ENCODE measurements around the gene KCNH5. TPM values are rescaled to one million over a fixed set of nuclear protein-coding genes. Genes with fewer than 3 reads are reported as not detected.

The KCNH5 gene
- total RNA-seq, 2 experiments from 2014 or later: not detected

GRCh38 chr14:62736048-62737043 lies 308.9 kb downstream of the KCNH5 start:
- no peak overlapping the region for H3K27ac Mint-ChIP-seq
- H3K36me3 Mint-ChIP-seq (ENCODE audit: low read depth): no peaks in the 10 kb centered on the region
- H3K9me3 Mint-ChIP-seq: no peaks in the 10 kb centered on the region
- no peak for DNase-seq
- H3K27me3 Mint-ChIP-seq: no peaks in the 10 kb centered on the region
- CTCF ChIA-PET: no interaction called here
- POLR2A ChIA-PET: no interaction called here
- no peak overlapping the region for H3K4me3 Mint-ChIP-seq
- no peaks in the 10 kb centered on the region for H3K4me1 Mint-ChIP-seq

- Mint-ChIP-seq H3K9me3 (no peaks in the 10 kb centered on the region), H3K27ac (no peak overlapping the region), H3K27me3 (no peaks in the 10 kb centered on the region), H3K36me3 (ENCODE audit: low read depth) (no peaks in the 10 kb centered on the region), H3K4me3 (no peak overlapping the region), H3K4me1 (no peaks in the 10 kb centered on the region)
- ChIA-PET CTCF (no interaction called here), POLR2A (no interaction called here)
- DNase-seq: no peak
Measured at GRCh38 chr14:62734831-62735230, 310.4 kb downstream of the KCNH5 start.

- no peaks in the 10 kb centered on the region for H3K36me3 Mint-ChIP-seq (ENCODE audit: low read depth)
- no peaks in the 10 kb centered on the region for H3K27me3 Mint-ChIP-seq
- ChIA-PET POLR2A (interaction anchor here (0.7 kb wide), 1 partner anchor 134 kb away, joined by 3 read pairs; no protein-coding TSS in a partner anchor), CTCF (no interaction called here)
- H3K9me3 Mint-ChIP-seq: peaks cover 6% of the 10 kb centered on the region
- H3K4me1 Mint-ChIP-seq: no peaks in the 10 kb centered on the region
- no peak for DNase-seq
- no peak overlapping the region for H3K27ac Mint-ChIP-seq
- H3K4me3 Mint-ChIP-seq: no peak overlapping the region
Measured at GRCh38 chr14:62722406-62722805, 322.9 kb downstream of the KCNH5 start.

GRCh38 chr14:62718629-62719028 lies 326.6 kb downstream of the KCNH5 start:
- no peaks in the 10 kb centered on the region for H3K36me3 Mint-ChIP-seq (ENCODE audit: low read depth)

GRCh38 chr14:62711351-62712023 lies 333.8 kb downstream of the KCNH5 start:
- no peaks in the 10 kb centered on the region for H3K36me3 Mint-ChIP-seq (ENCODE audit: low read depth)
- POLR2A ChIA-PET: no interaction called here

More at GRCh38 chr14:62718629-62719028, 326.6 kb downstream of the KCNH5 start:
- Mint-ChIP-seq H3K4me1 (no peaks in the 10 kb centered on the region), H3K27me3 (no peaks in the 10 kb centered on the region), H3K27ac (no peak overlapping the region), H3K9me3 (peaks cover 6% of the 10 kb centered on the region), H3K4me3 (no peak overlapping the region)
- ChIA-PET CTCF (no interaction called here), POLR2A (no interaction called here)
- no peak for DNase-seq

GRCh38 chr14:62710811-62711210 lies 334.4 kb downstream of the KCNH5 start:
- H3K9me3 Mint-ChIP-seq: peaks cover 2% of the 10 kb centered on the region
- CTCF ChIA-PET: no interaction called here
- POLR2A ChIA-PET: no interaction called here

More at GRCh38 chr14:62711351-62712023, 333.8 kb downstream of the KCNH5 start:
- Mint-ChIP-seq H3K27ac (no peak overlapping the region), H3K4me3 (no peak overlapping the region), H3K9me3 (peaks cover 2% of the 10 kb centered on the region), H3K4me1 (no peaks in the 10 kb centered on the region), H3K27me3 (no peaks in the 10 kb centered on the region)
- CTCF ChIA-PET: no interaction called here
- DNase-seq: no peak

GRCh38 chr14:62709773-62710172 lies 335.5 kb downstream of the KCNH5 start:
- Mint-ChIP-seq H3K27me3 (no peaks in the 10 kb centered on the region), H3K4me3 (no peak overlapping the region), H3K36me3 (ENCODE audit: low read depth) (no peaks in the 10 kb centered on the region), H3K27ac (no peak overlapping the region), H3K4me1 (no peaks in the 10 kb centered on the region), H3K9me3 (peaks cover 2% of the 10 kb centered on the region)
- POLR2A ChIA-PET: no interaction called here
- no peak for DNase-seq
- CTCF ChIA-PET: no interaction called here

More at GRCh38 chr14:62710811-62711210, 334.4 kb downstream of the KCNH5 start:
- no peak for DNase-seq
- Mint-ChIP-seq H3K27me3 (no peaks in the 10 kb centered on the region), H3K36me3 (ENCODE audit: low read depth) (no peaks in the 10 kb centered on the region), H3K4me1 (no peaks in the 10 kb centered on the region), H3K27ac (no peak overlapping the region), H3K4me3 (no peak overlapping the region)

GRCh38 chr14:62706217-62706616 lies 339.0 kb downstream of the KCNH5 start:
- H3K27me3 Mint-ChIP-seq: no peaks in the 10 kb centered on the region
- no peaks in the 10 kb centered on the region for H3K36me3 Mint-ChIP-seq (ENCODE audit: low read depth)
- ChIA-PET POLR2A (no interaction called here), CTCF (no interaction called here)
- H3K9me3 Mint-ChIP-seq: peaks cover 2% of the 10 kb centered on the region
- DNase-seq: no peak
- no peak overlapping the region for H3K4me3 Mint-ChIP-seq
- no peak overlapping the region for H3K27ac Mint-ChIP-seq
- H3K4me1 Mint-ChIP-seq: no peaks in the 10 kb centered on the region

- Mint-ChIP-seq H3K4me3 (no peak overlapping the region), H3K27ac (no peak overlapping the region), H3K36me3 (ENCODE audit: low read depth) (no peaks in the 10 kb centered on the region), H3K4me1 (no peaks in the 10 kb centered on the region), H3K27me3 (no peaks in the 10 kb centered on the region), H3K9me3 (peaks cover 7% of the 10 kb centered on the region)
- ChIA-PET POLR2A (no interaction called here), CTCF (no interaction called here)
- no peak for DNase-seq
Measured at GRCh38 chr14:62697461-62697860, 347.8 kb downstream of the KCNH5 start.

GRCh38 chr14:62696929-62697328 lies 348.3 kb downstream of the KCNH5 start:
- H3K4me3 Mint-ChIP-seq: no peak overlapping the region
- no peaks in the 10 kb centered on the region for H3K36me3 Mint-ChIP-seq (ENCODE audit: low read depth)
- DNase-seq: no peak
- ChIA-PET POLR2A (no interaction called here), CTCF (no interaction called here)
- H3K9me3 Mint-ChIP-seq: peaks cover 7% of the 10 kb centered on the region
- no peaks in the 10 kb centered on the region for H3K4me1 Mint-ChIP-seq
- H3K27me3 Mint-ChIP-seq: no peaks in the 10 kb centered on the region
- no peak overlapping the region for H3K27ac Mint-ChIP-seq

- H3K27me3 Mint-ChIP-seq: no peaks in the 10 kb centered on the region
Measured at GRCh38 chr14:62696331-62696924, 348.8 kb downstream of the KCNH5 start.

GRCh38 chr14:62694075-62694474 lies 351.2 kb downstream of the KCNH5 start:
- CTCF ChIA-PET: no interaction called here

More at GRCh38 chr14:62696331-62696924, 348.8 kb downstream of the KCNH5 start:
- ChIA-PET CTCF (no interaction called here), POLR2A (no interaction called here)
- Mint-ChIP-seq H3K9me3 (peaks cover 7% of the 10 kb centered on the region), H3K4me1 (no peaks in the 10 kb centered on the region), H3K4me3 (no peak overlapping the region), H3K27ac (no peak overlapping the region), H3K36me3 (ENCODE audit: low read depth) (no peaks in the 10 kb centered on the region)
- no peak for DNase-seq

GRCh38 chr14:62692490-62693106 lies 352.7 kb downstream of the KCNH5 start:
- no peaks in the 10 kb centered on the region for H3K36me3 Mint-ChIP-seq (ENCODE audit: low read depth)
- H3K9me3 Mint-ChIP-seq: peaks cover 5% of the 10 kb centered on the region
- H3K4me1 Mint-ChIP-seq: no peaks in the 10 kb centered on the region
- ChIA-PET CTCF (no interaction called here), POLR2A (no interaction called here)
- no peak overlapping the region for H3K4me3 Mint-ChIP-seq
- no peak overlapping the region for H3K27ac Mint-ChIP-seq
- no peak for DNase-seq
- no peaks in the 10 kb centered on the region for H3K27me3 Mint-ChIP-seq

More at GRCh38 chr14:62694075-62694474, 351.2 kb downstream of the KCNH5 start:
- Mint-ChIP-seq H3K27me3 (no peaks in the 10 kb centered on the region), H3K27ac (no peak overlapping the region), H3K4me1 (no peaks in the 10 kb centered on the region), H3K9me3 (peaks cover 5% of the 10 kb centered on the region), H3K4me3 (no peak overlapping the region), H3K36me3 (ENCODE audit: low read depth) (no peaks in the 10 kb centered on the region)
- POLR2A ChIA-PET: no interaction called here
- DNase-seq: no peak

Measured in activated CD4-positive, alpha-beta memory T cell treated with anti-CD3 and anti-CD28 coated beads, Interleukin-2, amount 10 ng/mL, durations not matched to agents 7 days and 5 days (primary cell).